Measurements from ENCODE around the gene TMED4.
"Not testable (repeated sequence)": the region's sequence is repeated elsewhere in the genome, so short reads cannot be mapped to it uniquely, and the experiment has no call there.

TMED4 gene

GRCh38 chr7:44607141-44608068 is 25.4 kb upstream of the TMED4 start:
- DNase-seq (ENCODE audit: low spot score): peak; percentile 37

GRCh38 chr7:44606341-44607140 is 24.5 kb upstream of the TMED4 start, which contains the start of gene OGDH:
TSS of gene OGDH (plus strand) at chr7:44606627. CDS start at chr7:44624344, 17,717 bp downstream.
- peak; percentile 98 for DNase-seq (ENCODE audit: low spot score)

GRCh38 chr7:44604941-44605340 is 22.9 kb upstream of the TMED4 start:
- no peak for DNase-seq (ENCODE audit: low spot score)

GRCh38 chr7:44603193-44603592 is 21.2 kb upstream of the TMED4 start:
- DNase-seq (ENCODE audit: low spot score): no peak

DNA sequence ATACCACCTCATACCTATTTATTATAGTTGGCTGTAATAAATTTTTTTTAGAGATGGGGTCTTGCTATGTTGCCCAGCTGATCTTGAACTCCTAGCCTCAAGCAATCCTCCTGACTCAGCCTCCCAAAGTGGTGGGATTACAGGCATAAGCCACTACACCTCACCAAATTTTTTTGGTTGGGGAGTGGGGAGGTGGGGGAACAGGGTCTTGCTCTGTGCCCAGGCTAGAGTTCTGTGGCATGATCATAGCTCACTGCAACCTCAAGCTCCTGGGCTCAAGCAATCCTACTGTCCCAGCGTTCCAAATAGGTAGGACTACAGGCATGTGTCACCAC is 20.5 kb upstream of the TMED4 start:
- DNase-seq (ENCODE audit: low spot score): no peak

DNA sequence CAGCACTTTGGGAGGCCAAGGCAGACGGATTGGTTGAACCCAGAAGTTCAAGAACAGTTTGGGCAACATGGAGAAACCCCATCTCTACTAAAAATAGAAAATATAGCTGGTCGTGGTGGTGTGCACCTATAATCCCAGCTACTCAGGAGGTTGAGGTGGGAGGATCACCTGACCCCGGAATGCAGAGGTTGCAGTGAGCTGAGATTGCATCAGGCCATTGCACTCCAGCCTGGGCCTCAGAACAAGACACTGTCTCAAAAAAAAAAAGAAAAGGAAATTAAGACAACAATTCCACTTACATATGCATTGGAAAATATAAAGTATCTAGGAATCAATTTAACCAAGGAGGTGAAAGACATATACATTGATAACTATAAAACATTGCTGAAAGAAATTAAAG is 17.2 kb upstream of the TMED4 start:
- no peak for DNase-seq (ENCODE audit: low spot score)

DNA sequence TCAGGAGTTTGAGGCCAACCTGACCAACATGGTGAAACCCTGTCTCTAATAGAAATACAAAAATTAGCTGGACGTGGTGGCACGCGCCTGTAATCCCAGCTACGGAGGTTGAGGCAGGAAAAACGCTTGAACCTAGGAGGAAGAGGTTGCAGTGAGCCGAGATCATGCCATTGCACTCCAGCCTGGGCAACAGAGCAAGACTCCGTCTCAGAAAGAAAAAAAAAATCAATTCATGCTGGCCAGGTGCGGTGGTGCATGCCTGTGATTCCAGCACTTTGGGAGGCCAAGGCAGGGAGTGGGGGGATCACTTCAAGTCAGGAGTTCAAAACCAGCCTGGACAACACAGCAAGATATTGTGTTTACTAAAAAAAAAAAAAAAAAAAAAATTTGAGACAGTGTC is 15.2 kb upstream of the TMED4 start:
- not testable (repeated sequence) for DNase-seq (ENCODE audit: low spot score)

- DNase-seq (ENCODE audit: low spot score): no peak
Measured at GRCh38 chr7:44595934-44596635, 14.1 kb upstream of the TMED4 start.

- DNase-seq (ENCODE audit: low spot score): no peak
Measured at GRCh38 chr7:44590910-44591309, 8.9 kb upstream of the TMED4 start.

GRCh38 chr7:44587843-44588711 is 6.0 kb upstream of the TMED4 start:
- DNase-seq (ENCODE audit: low spot score): peak; percentile 45

DNA sequence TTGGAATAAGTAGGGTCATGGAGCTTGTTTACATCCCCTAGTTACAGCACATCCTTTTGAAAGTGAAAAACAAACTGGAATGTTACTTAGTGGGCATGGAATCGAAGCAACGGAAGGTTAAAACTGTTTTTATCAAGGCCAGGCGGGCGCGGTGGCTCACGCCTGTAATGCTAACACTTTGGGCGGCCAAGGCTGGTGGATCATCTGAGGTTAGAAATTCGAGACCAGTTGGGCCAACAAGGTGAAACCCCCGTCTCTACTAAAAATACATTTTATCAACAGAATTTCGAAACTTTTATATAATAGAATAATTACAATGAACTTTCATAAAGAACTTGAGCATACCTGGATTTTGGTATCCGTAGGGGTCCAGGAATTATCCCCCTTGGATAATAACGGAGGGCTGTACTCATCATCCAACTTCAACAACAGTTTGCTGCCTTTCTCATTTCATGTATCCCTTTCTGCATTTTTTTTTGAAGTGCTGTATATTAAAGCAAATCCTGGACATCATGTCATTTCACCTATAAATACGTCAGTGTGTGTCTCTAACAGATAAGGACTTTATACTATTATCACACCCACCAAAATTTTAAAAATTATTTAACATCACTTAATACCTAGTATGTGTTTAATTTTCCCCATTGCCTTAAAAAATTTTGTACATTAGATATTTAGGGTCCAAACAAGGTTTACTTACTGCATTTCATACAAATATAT is 1.3 kb upstream of the TMED4 start:
- DNase-seq (ENCODE audit: low spot score): no peak

- DNase-seq (ENCODE audit: low spot score): no peak
Measured at GRCh38 chr7:44580945-44581878, 819 bp downstream of the TMED4 start.

DNA sequence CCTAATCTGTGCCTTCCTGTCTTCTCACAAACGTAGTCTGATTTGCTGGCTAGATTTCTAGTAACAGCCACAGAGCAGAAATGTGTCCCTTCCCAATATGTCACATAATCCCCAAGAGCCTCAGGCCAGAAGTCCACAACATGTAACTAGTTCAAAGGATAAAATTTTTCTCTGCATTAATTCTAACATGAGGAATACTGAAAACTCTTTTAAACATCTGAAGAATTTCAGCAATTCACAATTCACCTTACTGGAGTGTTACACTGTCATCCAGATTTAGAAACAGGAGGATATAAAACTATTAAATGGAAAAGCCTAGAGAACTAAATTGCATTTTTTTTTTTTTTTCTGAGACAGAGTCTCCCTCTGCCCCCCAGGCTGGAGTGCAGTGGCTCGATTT is 5.8 kb downstream of the TMED4 start:
- no peak for DNase-seq (ENCODE audit: low spot score)

GRCh38 chr7:44575054-44575453 is 7.0 kb downstream of the TMED4 start:
- no peak for DNase-seq (ENCODE audit: low spot score)

- DNase-seq (ENCODE audit: low spot score): no peak
Measured at GRCh38 chr7:44574287-44574872, 7.7 kb downstream of the TMED4 start.

DNA sequence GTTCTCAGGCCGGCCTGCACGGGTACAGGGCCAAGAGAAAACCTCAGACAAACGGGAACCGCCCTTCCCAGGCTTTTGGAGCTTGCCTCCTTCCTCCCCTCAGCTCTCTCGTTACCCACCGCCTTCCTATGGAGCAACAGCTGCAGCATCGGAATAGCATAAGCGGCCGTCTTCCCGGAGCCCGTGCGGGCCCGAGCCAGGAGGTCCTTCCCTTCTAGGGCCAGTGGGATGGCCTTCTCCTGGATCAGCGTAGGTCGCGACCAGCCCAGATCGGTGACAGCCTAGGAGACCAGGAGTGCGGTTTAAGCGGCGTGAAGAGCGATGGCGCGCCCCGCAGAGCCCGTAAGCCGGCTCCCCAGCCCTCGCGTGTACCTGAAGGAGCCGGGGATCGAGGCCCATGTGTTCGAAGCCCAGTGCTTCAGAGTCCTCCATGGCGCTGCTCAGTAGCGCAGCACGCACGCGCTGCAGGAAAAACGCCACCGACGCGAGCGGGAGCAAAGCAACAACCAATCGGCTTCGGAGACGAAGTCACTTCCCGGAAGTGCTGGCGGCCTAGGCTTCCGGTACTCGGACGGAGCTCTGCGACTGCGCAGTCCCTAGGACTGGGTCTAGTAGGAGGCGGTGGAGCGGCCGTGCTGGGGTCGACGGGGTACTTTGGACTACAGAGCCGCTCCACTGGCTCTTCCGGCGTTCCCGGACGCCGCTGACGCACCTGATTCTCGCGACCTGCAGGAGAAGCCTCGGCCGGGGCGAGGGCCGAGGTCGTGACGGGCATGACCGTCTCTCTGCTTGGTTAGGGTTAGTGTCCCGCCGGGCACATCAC is 8.4 kb downstream of the TMED4 start, which contains the start of gene DDX56:
TSS of gene DDX56 (minus strand) at position 445 of the 823 bp plus-strand sequence. CDS start at position 432, 13 bp downstream.
- peak; percentile 94 for DNase-seq (ENCODE audit: low spot score)

- no peak for DNase-seq (ENCODE audit: low spot score)
Measured at GRCh38 chr7:44572771-44573170, 9.3 kb downstream of the TMED4 start.

GRCh38 chr7:44569959-44570358 is 12.1 kb downstream of the TMED4 start:
- no peak for DNase-seq (ENCODE audit: low spot score)

All from SK-N-DZ (cell line).